ENCODE measurements around the gene SLC24A3. TPM values are rescaled to one million over a fixed set of nuclear protein-coding genes. Genes with fewer than 3 reads are reported as not detected.

SLC24A3 gene
- total and polyA plus RNA-seq, 9 donors, result 4.8 to 40.5 (median 18.6) TPM

DNA sequence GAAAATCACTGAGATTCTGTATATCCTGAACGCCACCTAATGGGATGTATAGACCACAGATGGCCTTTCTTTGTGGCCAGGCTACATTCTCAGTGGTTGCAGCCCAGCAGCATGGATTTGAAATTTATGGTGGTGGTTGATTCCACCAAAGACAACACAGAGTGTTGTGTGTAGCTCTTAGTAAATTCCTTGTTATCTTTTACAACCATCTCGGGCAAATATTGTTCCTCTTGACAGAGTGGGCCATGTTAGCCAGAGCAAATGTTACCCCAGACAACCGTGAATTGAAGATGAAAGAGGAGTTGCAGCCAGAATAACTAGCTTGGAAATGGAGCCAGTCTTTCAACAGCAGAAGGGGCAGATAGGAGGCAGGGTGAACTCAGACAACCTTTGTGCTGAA is 39.5 kb downstream of the SLC24A3 start:
- TF ChIP-seq, protein P1, sequence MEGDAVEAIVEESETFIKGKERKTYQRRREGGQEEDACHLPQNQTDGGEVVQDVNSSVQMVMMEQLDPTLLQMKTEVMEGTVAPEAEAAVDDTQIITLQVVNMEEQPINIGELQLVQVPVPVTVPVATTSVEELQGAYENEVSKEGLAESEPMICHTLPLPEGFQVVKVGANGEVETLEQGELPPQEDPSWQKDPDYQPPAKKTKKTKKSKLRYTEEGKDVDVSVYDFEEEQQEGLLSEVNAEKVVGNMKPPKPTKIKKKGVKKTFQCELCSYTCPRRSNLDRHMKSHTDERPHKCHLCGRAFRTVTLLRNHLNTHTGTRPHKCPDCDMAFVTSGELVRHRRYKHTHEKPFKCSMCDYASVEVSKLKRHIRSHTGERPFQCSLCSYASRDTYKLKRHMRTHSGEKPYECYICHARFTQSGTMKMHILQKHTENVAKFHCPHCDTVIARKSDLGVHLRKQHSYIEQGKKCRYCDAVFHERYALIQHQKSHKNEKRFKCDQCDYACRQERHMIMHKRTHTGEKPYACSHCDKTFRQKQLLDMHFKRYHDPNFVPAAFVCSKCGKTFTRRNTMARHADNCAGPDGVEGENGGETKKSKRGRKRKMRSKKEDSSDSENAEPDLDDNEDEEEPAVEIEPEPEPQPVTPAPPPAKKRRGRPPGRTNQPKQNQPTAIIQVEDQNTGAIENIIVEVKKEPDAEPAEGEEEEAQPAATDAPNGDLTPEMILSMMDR (IDR thresholded peaks at IDR 0.05), result no peak
- TF ChIP-seq POLR2A (IDR thresholded peaks at IDR 0.05) (no peak), EP300 (IDR thresholded peaks at IDR 0.05) (no peak)
- WGBS, 3 donors, result 84 to 88% (median 85%) methylated on average over 3 of the region's 3 CpGs
- H3K27ac ChIP-seq, result no peak overlapping the region

DNA sequence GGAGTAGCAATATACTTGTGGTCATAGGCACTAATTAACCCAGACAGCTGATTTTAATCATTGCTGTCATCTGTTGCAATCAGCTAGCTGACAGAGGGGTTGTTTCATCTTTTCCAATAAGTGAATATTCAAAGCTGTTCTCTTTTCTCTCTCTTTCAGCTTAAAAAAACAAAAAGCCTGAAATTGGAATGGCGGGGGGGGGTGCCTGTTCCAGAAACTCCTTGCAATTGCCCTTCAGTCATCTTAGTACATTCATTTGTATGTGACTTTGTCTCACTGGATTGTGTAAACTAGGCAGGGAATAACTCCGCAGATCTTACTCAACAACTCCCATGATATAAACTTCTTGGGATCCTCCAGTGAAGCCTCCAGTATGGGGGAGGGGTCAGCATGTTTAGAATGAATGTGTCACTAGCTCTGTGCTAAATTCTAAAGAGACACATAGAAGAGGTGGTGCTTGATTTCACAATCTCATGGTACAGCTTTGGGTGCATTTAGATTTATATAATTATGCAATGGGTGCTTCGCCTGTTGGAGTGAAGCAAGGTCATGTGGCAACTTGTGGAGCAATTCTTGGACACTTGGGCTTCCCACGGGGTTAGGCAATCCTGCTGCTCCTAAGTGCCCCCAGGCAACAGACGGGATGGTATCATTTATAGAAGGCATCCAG is 40.1 kb downstream of the SLC24A3 start:
- no peak for TF ChIP-seq EP300 (IDR thresholded peaks at IDR 0.05)
- DNase-seq, result peak in 1 of 5 donors; percentile 51
- Histone ChIP-seq H3K27me3 (no peaks in the 10 kb centered on the region), H3K9me3 (no peaks in the 10 kb centered on the region), H3K36me3 (no peaks in the 10 kb centered on the region), H3K4me1 (ENCODE audit: insufficient read depth) (peaks cover 1% of the 10 kb centered on the region), H3K27ac (no peak overlapping the region), H3K4me3 (no peak overlapping the region)
- WGBS, 3 donors, result 75 to 89% (median 87%) methylated on average over 5 of the region's 5 CpGs
- intact Hi-C loops (cut with DNase I), result no loop called here

More for the DNA sequence above, 39.5 kb downstream of the SLC24A3 start:
- no peak for DNase-seq
- no peak overlapping the region for H3K4me3 ChIP-seq
- H3K36me3 ChIP-seq, result no peaks in the 10 kb centered on the region
- peaks cover 1% of the 10 kb centered on the region for H3K4me1 ChIP-seq (ENCODE audit: insufficient read depth)
- H3K27me3 ChIP-seq, result no peaks in the 10 kb centered on the region
- no peaks in the 10 kb centered on the region for H3K9me3 ChIP-seq
- intact Hi-C loops (cut with DNase I), result no loop called here

- H3K9me3 ChIP-seq, result no peaks in the 10 kb centered on the region
- TF ChIP-seq EP300 (IDR thresholded peaks at IDR 0.05) (no peak), POLR2A (IDR thresholded peaks at IDR 0.05) (no peak)
- TF ChIP-seq, protein P1 (IDR thresholded peaks at IDR 0.05), result no peak
- peaks cover 1% of the 10 kb centered on the region for H3K4me1 ChIP-seq (ENCODE audit: insufficient read depth)
- intact Hi-C loops (cut with DNase I), result no loop called here
- H3K4me3 ChIP-seq, result no peak overlapping the region
- no peaks in the 10 kb centered on the region for H3K36me3 ChIP-seq
- no peak overlapping the region for H3K27ac ChIP-seq
- WGBS, 3 donors, result 89 to 92% (median 91%) methylated on average over 5 of the region's 5 CpGs
- DNase-seq, result no peak
- H3K27me3 ChIP-seq, result no peaks in the 10 kb centered on the region
Observed at GRCh38 chr20:19253316-19253715, 40.9 kb downstream of the SLC24A3 start.

DNA sequence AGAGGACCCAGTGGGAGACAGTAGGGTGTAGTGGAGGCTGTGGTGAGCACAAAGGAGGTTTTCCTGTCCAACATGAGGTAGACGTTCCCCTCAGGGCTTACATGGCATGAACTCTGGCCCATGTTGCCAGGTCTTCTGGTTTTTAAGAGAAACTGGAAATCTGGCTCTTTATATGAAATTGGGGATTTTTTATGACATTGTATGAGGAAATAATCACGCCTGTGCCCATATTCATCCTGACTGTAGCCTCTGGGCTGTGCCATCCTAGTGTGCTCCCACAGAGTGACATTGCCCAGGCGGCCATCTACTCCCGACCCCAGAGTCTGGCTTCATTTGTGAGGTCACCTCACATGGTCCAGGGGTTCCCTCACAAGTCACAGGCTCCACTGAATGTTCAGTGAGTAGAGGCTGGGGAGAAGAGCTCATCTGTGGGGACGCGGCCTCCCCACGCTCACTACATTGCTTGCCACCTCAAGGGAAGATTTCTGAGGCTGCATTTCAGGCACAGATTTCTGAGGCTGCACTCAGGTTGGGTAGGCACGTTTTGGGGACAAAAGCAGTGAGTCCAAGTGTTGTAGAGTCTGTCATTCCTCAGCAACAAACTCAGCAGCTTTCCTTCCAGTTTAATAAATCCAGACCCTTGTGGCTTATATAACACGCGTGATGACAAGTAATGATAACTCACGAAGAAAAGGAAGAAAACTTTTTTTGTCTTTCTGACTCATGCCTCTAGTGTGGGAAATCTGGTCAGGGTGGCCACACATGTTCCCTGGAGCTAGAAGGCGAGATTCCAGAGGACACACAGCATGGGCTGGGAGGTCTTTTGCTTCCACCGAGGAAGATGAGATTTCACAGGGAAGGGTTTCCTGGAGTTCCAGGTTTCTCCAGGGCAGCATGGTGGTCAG is 41.7 kb downstream of the SLC24A3 start:
- H3K9me3 ChIP-seq, result no peaks in the 10 kb centered on the region
- H3K4me3 ChIP-seq, result no peak overlapping the region
- no peak overlapping the region for H3K27ac ChIP-seq
- 78 to 87% (median 83%) methylated on average over 13 of the region's 13 CpGs for WGBS, 3 donors
- no peaks in the 10 kb centered on the region for H3K27me3 ChIP-seq
- TF ChIP-seq POLR2A (IDR thresholded peaks at IDR 0.05) (no peak), EP300 (IDR thresholded peaks at IDR 0.05) (no peak)
- TF ChIP-seq, protein P1 (IDR thresholded peaks at IDR 0.05), result no peak
- peaks cover 1% of the 10 kb centered on the region for H3K4me1 ChIP-seq (ENCODE audit: insufficient read depth)
- H3K36me3 ChIP-seq, result no peaks in the 10 kb centered on the region
- intact Hi-C loops (cut with DNase I), result no loop called here
- DNase-seq, result no peak
